GM13976 (cell line): ENCODE data around the gene CACNG8.

ENCODE experiments used
- DNase-seq: peaks from one replicate; pipeline ENCODE4 v3.0.0; 2012; ENCODE audit warnings: low spot score
- CTCF ChIP-seq: IDR thresholded peaks from 2 replicates; pipeline ENCODE4 v1.5.1; 2012; ENCODE audit warnings: borderline replicate concordance, mild to moderate bottlenecking; ENCODE audit not compliant: insufficient read depth; ENCODE audit errors: extremely low read depth, missing control alignments, control extremely low read depth
- in situ Hi-C: fragments of 300-500 bp; cut with MboI; formaldehyde crosslinking; loops from one replicate; pipeline ENCODE4 v1.12.0; 2022; ENCODE audit warnings: low sequenced_read_pairs, mixed read lengths, inconsistent platforms; ENCODE audit not compliant: unreplicated experiment

The CACNG8 gene

GRCh38 chr19:53999694-54000093 is 37.0 kb downstream of the CACNG8 start:
- TF ChIP-seq CTCF = no peak
- in situ Hi-C loops = no loop called here
- no peak for DNase-seq

GRCh38 chr19:54001496-54001895 is 38.8 kb downstream of the CACNG8 start:
- no peak for DNase-seq
- in situ Hi-C loops = no loop called here
- no peak for TF ChIP-seq CTCF

GRCh38 chr19:54002495-54003315 is 40.0 kb downstream of the CACNG8 start:
- DNase-seq = no peak
- in situ Hi-C loops = no loop called here
- TF ChIP-seq CTCF = no peak

- in situ Hi-C loops = no loop called here
- TF ChIP-seq CTCF = no peak
- no peak for DNase-seq
Measured at GRCh38 chr19:54009440-54009839, 46.7 kb downstream of the CACNG8 start.

- in situ Hi-C loops = no loop called here
- TF ChIP-seq CTCF = no peak
- DNase-seq = no peak
Measured at GRCh38 chr19:54010474-54010873, 47.7 kb downstream of the CACNG8 start.

GRCh38 chr19:54011507-54012211 is 48.9 kb downstream of the CACNG8 start:
- in situ Hi-C loops = no loop called here
- TF ChIP-seq CTCF = no peak
- no peak for DNase-seq

- TF ChIP-seq CTCF = no peak
- DNase-seq = no peak
Measured at GRCh38 chr19:54013866-54014265, 51.1 kb downstream of the CACNG8 start.

More at GRCh38 chr19:54013866-54014265, 51.1 kb downstream of the CACNG8 start:
- in situ Hi-C loops = no loop called here
